ENCODE data around the gene NR3C2.

NR3C2 gene

DNA sequence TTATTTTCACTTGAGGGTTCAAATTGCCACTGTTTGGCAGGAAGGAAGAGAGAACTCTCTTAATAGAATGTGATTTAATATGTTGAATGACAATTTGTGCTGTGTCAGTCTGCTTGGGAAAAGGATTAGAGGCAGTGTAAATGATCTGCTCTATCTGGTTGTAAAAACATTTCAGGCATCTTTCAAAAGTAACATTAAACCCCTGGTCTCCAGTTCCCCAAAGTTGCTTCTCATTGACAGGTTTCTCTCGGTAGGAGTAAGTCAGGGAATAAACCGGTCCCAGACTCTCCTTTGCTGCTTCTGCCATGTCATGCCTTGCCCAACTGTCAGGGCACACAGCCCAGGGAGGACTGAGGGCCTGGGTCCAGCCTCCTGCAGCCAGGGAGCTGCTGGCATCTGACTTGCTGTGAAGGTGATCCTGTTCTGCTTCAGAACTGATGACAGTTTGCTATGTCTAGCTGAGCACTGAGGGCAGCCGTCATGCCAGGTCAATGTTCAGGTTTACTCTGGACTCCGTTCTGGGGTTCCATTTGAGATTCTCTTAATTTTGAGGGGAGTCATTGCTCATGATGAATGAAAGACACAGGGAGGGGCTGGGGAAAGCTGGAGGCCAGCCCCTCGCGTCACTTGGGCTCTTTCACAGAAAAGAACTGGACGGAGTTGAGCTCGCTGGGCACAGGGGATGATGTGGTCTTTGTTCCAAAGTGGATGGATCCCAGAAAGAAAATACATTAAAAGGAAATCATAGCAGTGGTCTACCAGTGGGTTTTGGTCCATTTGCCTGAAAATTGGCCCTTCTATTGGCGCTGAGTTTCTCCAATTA lies 397.9 kb downstream of the NR3C2 start:
- peaks cover 14% of the 10 kb centered on the region for H3K36me3 Mint-ChIP-seq
- peaks cover 21% of the 10 kb centered on the region for H3K4me1 Mint-ChIP-seq
- H3K9me3 Mint-ChIP-seq, result peaks cover 3% of the 10 kb centered on the region
- no peak overlapping the region for H3K27ac Mint-ChIP-seq
- CTCF ChIA-PET, result no interaction called here
- no peak for DNase-seq
- H3K4me3 Mint-ChIP-seq, result no peak overlapping the region
- no peaks in the 10 kb centered on the region for H3K27me3 Mint-ChIP-seq

DNA sequence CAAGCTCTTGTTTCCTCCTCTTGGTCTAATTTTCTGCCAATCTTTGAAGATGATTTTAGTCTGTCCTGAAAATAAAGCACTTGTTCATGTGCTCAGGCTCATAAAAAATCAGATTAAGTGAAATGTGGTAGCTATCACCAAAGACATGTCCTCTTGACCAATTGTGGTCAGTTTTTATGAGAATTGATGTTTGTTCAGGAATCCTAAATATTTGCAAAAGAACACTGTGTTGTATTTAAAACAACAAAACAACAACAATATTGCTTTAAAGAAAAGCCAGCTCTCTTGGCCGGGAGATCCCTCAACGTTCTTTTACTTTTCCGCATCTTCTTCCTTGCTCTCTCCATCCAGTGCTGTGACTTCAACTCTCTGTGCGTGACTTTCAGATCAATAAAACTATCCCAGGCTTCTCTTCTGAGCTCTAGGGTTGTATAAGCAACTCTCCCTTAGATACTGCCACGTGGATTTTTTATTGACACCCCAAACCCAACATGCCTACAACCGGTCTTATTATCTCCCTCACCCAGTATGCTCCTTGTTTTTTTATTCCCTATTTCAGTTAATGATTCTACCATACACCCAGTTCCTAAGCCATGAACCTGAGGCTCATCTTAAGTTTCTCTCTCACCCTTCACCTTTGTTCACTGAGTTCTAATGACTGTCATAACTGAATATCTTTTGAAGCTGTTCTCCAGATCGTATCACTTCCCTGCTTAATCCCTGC lies 400.4 kb downstream of the NR3C2 start:
- H3K4me3 Mint-ChIP-seq, result no peak overlapping the region
- no peaks in the 10 kb centered on the region for H3K9me3 Mint-ChIP-seq
- peaks cover 17% of the 10 kb centered on the region for H3K4me1 Mint-ChIP-seq
- no peak overlapping the region for H3K27ac Mint-ChIP-seq
- no peaks in the 10 kb centered on the region for H3K27me3 Mint-ChIP-seq
- CTCF ChIA-PET, result no interaction called here
- H3K36me3 Mint-ChIP-seq, result peaks cover under 1% of the 10 kb centered on the region
- no peak for DNase-seq

DNA sequence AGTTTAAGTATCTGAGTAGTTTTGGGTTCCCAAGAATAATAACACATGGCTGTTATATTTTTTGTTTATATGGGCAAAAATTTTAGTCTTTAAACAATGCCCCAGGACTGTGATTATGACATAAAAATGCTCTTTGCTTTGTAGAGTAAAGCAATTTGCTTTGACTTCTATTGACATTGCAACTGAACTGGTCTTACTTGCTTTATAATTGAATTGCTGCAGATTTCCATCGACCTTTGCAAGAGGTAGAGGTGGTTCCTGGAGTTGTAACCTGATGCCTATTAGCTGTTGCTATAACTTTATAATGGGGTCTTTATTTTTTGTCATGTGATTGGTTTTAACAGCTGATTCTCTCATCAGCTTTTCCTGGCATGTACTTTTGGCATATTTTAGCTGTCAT lies 407.4 kb downstream of the NR3C2 start:
- Mint-ChIP-seq H3K27me3 (no peaks in the 10 kb centered on the region), H3K36me3 (no peaks in the 10 kb centered on the region), H3K9me3 (peaks cover 4% of the 10 kb centered on the region), H3K27ac (no peak overlapping the region), H3K4me1 (no peaks in the 10 kb centered on the region), H3K4me3 (no peak overlapping the region)
- CTCF ChIA-PET, result no interaction called here
- DNase-seq, result no peak

GRCh38 chr4:148030193-148030873 lies 411.9 kb downstream of the NR3C2 start:
- no peaks in the 10 kb centered on the region for H3K4me1 Mint-ChIP-seq
- no peaks in the 10 kb centered on the region for H3K27me3 Mint-ChIP-seq
- CTCF ChIA-PET, result no interaction called here
- no peak overlapping the region for H3K4me3 Mint-ChIP-seq
- no peak overlapping the region for H3K27ac Mint-ChIP-seq
- H3K36me3 Mint-ChIP-seq, result peaks cover 1% of the 10 kb centered on the region
- peaks cover 9% of the 10 kb centered on the region for H3K9me3 Mint-ChIP-seq
- DNase-seq, result no peak

GRCh38 chr4:148029781-148030180 lies 412.4 kb downstream of the NR3C2 start:
- CTCF ChIA-PET, result no interaction called here
- Mint-ChIP-seq H3K27me3 (no peaks in the 10 kb centered on the region), H3K27ac (no peak overlapping the region), H3K36me3 (peaks cover 1% of the 10 kb centered on the region), H3K9me3 (peaks cover 9% of the 10 kb centered on the region), H3K4me3 (no peak overlapping the region), H3K4me1 (no peaks in the 10 kb centered on the region)
- no peak for DNase-seq
